Astrocyte of the cerebellum (primary cell): ENCODE measurements around the gene ITGA8.
"Not testable (repeated sequence)": the region's sequence is repeated elsewhere in the genome, so short reads cannot be mapped to it uniquely, and the experiment has no call there.

Source experiments
- DNase-seq: peaks from one replicate; pipeline ENCODE4 v3.0.0-alpha.2; 2011; ENCODE audit warnings: low read depth
- H3K4me3 ChIP-seq: 2 replicates; pipeline ENCODE4 v1.5.1; 2011; ENCODE audit warnings: mild to moderate bottlenecking, low read depth, low read length, moderate library complexity
- CTCF ChIP-seq: IDR thresholded peaks from 2 replicates; pipeline ENCODE4 v1.5.1; 2012; ENCODE audit warnings: low read length, low read depth, moderate library complexity, mild to moderate bottlenecking; ENCODE audit errors: missing control alignments
- in situ Hi-C: cut with HindIII; loops from 2 replicates; pipeline ENCODE4 v1.10.0; 2017; ENCODE audit warnings: low sequenced_read_pairs

The ITGA8 gene

GRCh38 chr10:15570738-15571339 lies 148.9 kb downstream of the ITGA8 start:
- in situ Hi-C loops = no loop called here
- no peak for TF ChIP-seq CTCF
- H3K4me3 ChIP-seq = no peak overlapping the region
- no peak for DNase-seq

- no peak overlapping the region for H3K4me3 ChIP-seq
- in situ Hi-C loops = no loop called here
- no peak for TF ChIP-seq CTCF
- no peak for DNase-seq
These were observed 151.8 kb downstream of the ITGA8 start for GRCh38 chr10:15567952-15568351.

GRCh38 chr10:15563246-15563645 lies 156.5 kb downstream of the ITGA8 start:
- no peak for DNase-seq
- no peak overlapping the region for H3K4me3 ChIP-seq
- TF ChIP-seq CTCF = no peak
- in situ Hi-C loops = no loop called here

GRCh38 chr10:15562578-15562977 lies 157.1 kb downstream of the ITGA8 start:
- TF ChIP-seq CTCF = no peak
- no peak overlapping the region for H3K4me3 ChIP-seq
- DNase-seq = no peak
- in situ Hi-C loops = no loop called here

GRCh38 chr10:15562116-15562515 lies 157.6 kb downstream of the ITGA8 start:
- no peak for TF ChIP-seq CTCF
- in situ Hi-C loops = no loop called here

GRCh38 chr10:15558136-15558535 lies 161.6 kb downstream of the ITGA8 start:
- no peak for DNase-seq
- H3K4me3 ChIP-seq = no peak overlapping the region
- in situ Hi-C loops = no loop called here
- TF ChIP-seq CTCF = no peak

More at GRCh38 chr10:15562116-15562515, 157.6 kb downstream of the ITGA8 start:
- no peak for DNase-seq
- no peak overlapping the region for H3K4me3 ChIP-seq

- DNase-seq, in situ Hi-C loops, H3K4me3 ChIP-seq: not testable (repeated sequence)
These were observed 162.6 kb downstream of the ITGA8 start for GRCh38 chr10:15557168-15557567.
